Liver (tissue), 9 donors: Measurements from ENCODE around the gene DAPK1. TPM values are rescaled to one million over a fixed set of nuclear protein-coding genes. Genes with fewer than 3 reads are reported as not detected.
A peak's percentile ranks its signal among the peaks of the same experiment; 100 is the strongest.

Source experiments
- DNase-seq: peaks from one replicate; pipeline ENCODE4 v3.0.0-alpha.2; 2017; ENCODE audit warnings: low spot score
- H3K27ac ChIP-seq, 2 donors: one replicate each; pipeline ENCODE4 v1.7.0; 2013; ENCODE audit warnings: inconsistent platforms in 2 of 2, low read length in 2 of 2, control low read depth in 1 of 2, low read depth in 1 of 2, mild to moderate bottlenecking in 1 of 2
- H3K27me3 ChIP-seq, 4 donors: one replicate each; pipeline versions ENCODE4 v1.6.1 to v1.7.0; 2013; ENCODE audit warnings: low read length in 3 of 4, inconsistent platforms in 1 of 4, mild to moderate bottlenecking in 1 of 4, moderate library complexity in 1 of 4; ENCODE audit not compliant: control insufficient read depth in 4 of 4, insufficient read depth in 4 of 4
- H3K36me3 ChIP-seq, 4 donors: one replicate each; pipeline versions ENCODE4 v1.6.1 to v1.7.0; 2013; ENCODE audit warnings: low read length in 3 of 4, mild to moderate bottlenecking in 3 of 4, low read depth in 1 of 4, moderate library complexity in 1 of 4; ENCODE audit not compliant: control insufficient read depth in 4 of 4, insufficient read depth in 3 of 4
- H3K4me1 ChIP-seq, 4 donors: one replicate each; pipeline versions ENCODE4 v1.6.1 to v1.7.0; 2013; ENCODE audit warnings: low read length in 3 of 4, mild to moderate bottlenecking in 3 of 4, moderate library complexity in 1 of 4; ENCODE audit not compliant: control insufficient read depth in 4 of 4, insufficient read depth in 4 of 4
- H3K4me3 ChIP-seq, 3 donors: one replicate each; pipeline versions ENCODE4 v1.6.1 to v1.7.0; 2013; ENCODE audit warnings: low read length in 3 of 3, control low read depth in 1 of 3, low read depth in 1 of 3, mild to moderate bottlenecking in 1 of 3
- H3K9ac ChIP-seq, 2 donors: one replicate each; pipeline ENCODE4 v1.7.0; 2013; ENCODE audit warnings: low read length in 2 of 2, mild to moderate bottlenecking in 2 of 2, moderate library complexity in 2 of 2, control low read depth in 1 of 2, low read depth in 1 of 2
- H3K9me3 ChIP-seq, 4 donors: one replicate each; pipeline versions ENCODE4 v1.6.1 to v1.7.0; 2013; ENCODE audit warnings: low read length in 3 of 4; ENCODE audit not compliant: control insufficient read depth in 4 of 4
- ATF3 ChIP-seq: IDR thresholded peaks from 2 replicates; pipeline ENCODE4 v1.6.1; 2016; ENCODE audit warnings: antibody characterized with exemption
- CTCF ChIP-seq: fragments of 150-350 bp; IDR thresholded peaks from 2 replicates; pipeline ENCODE4 v1.5.1; 2017; ENCODE audit warnings: improper control_type of control experiment, low read depth, low read length; ENCODE audit not compliant: missing input control
- EGR1 ChIP-seq, 2 donors: IDR thresholded peaks; 2 replicates each; pipeline ENCODE4 v1.6.1; 2016 to 2018; ENCODE audit warnings: antibody characterized with exemption in 2 of 2, low read depth in 2 of 2
- FOXA1 ChIP-seq: IDR thresholded peaks from 2 replicates; pipeline ENCODE4 v1.6.1; 2016; ENCODE audit warnings: antibody characterized with exemption
- FOXA2 ChIP-seq: IDR thresholded peaks from 2 replicates; pipeline ENCODE4 v1.6.1; 2016; ENCODE audit warnings: antibody characterized with exemption
- GABPA ChIP-seq, 2 donors: IDR thresholded peaks in 1 of 2; conservative IDR thresholded peaks in 1 of 2; 2 replicates each; pipeline ENCODE4 v1.6.1; 2016; ENCODE audit warnings: antibody characterized with exemption in 2 of 2, mild to moderate bottlenecking in 1 of 2, moderate library complexity in 1 of 2
- HNF4A ChIP-seq, 2 donors: conservative IDR thresholded peaks; 2 replicates each; pipeline ENCODE4 v1.6.1; 2016; ENCODE audit warnings: antibody characterized with exemption in 2 of 2, mild to moderate bottlenecking in 2 of 2
- HNF4G ChIP-seq: IDR thresholded peaks from 2 replicates; pipeline ENCODE4 v1.6.1; 2016; ENCODE audit warnings: antibody characterized with exemption
- JUND ChIP-seq, 2 donors: IDR thresholded peaks; 2 replicates each; pipeline ENCODE4 v1.6.1; 2016; ENCODE audit warnings: antibody characterized with exemption in 2 of 2
- MAX ChIP-seq: IDR thresholded peaks from 2 replicates; pipeline ENCODE4 v1.6.1; 2016; ENCODE audit warnings: antibody characterized with exemption
- RAD21 ChIP-seq, 2 donors: IDR thresholded peaks; 2 replicates each; pipeline ENCODE4 v1.6.1; 2016; ENCODE audit warnings: antibody characterized with exemption in 2 of 2, mild to moderate bottlenecking in 2 of 2
- REST ChIP-seq: IDR thresholded peaks from 2 replicates; pipeline ENCODE4 v1.6.1; 2016; ENCODE audit warnings: antibody characterized with exemption, mild to moderate bottlenecking
- RXRA ChIP-seq, 2 donors: IDR thresholded peaks; 2 replicates each; pipeline ENCODE4 v1.6.1; 2017 to 2018; ENCODE audit warnings: antibody characterized with exemption in 2 of 2, mild to moderate bottlenecking in 1 of 2
- SP1 ChIP-seq: IDR thresholded peaks from 2 replicates; pipeline ENCODE4 v1.6.1; 2018; ENCODE audit warnings: antibody characterized with exemption, mild to moderate bottlenecking
- TAF1 ChIP-seq: conservative IDR thresholded peaks from 2 replicates; pipeline ENCODE4 v1.6.1; 2016; ENCODE audit warnings: antibody characterized with exemption, mild to moderate bottlenecking
- YY1 ChIP-seq: IDR thresholded peaks from 2 replicates; pipeline ENCODE4 v1.6.1; 2016; ENCODE audit warnings: antibody characterized with exemption, mild to moderate bottlenecking
- ZBTB33 ChIP-seq: IDR thresholded peaks from 2 replicates; pipeline ENCODE4 v1.6.1; 2016; ENCODE audit warnings: antibody characterized with exemption
- WGBS: extraction: QIAGEN DNeasy Blood & Tissue Kit; methylation state at CpG from one replicate; pipeline ENCODE4 v1.1.7; 2013; 5-methylcytosine and 5-hydroxymethylcytosine counted together
- polyA plus RNA-seq, 2 donors: library from polyadenylated mRNA; stranded (reverse) in 1 of 2; unstranded in 1 of 2; fragments of 200-250 nt in 1 of 2; fragments of >200 nt in 1 of 2; fragmentation: Nextera tagmentation in 1 of 2; extraction: Ambion mirVana in 1 of 2; gene quantifications; one replicate each; pipeline versions ENCODE4 v1.2.1 to v1.2.3, GENCODE V29; 2013 to 2015
- total RNA-seq, 2 donors: library from RNA; depleted of rRNA; stranded (reverse); fragments of >200 nt; gene quantifications; one replicate each; pipeline ENCODE4 v1.2.3, GENCODE V29; 2014
- donor health status: healthy.
- donor health status: healthy.
- donor health status: healthy.
- donor health status: healthy.
- donor health status: healthy.

Gene DAPK1
- total and polyA plus RNA-seq, 4 donors = 14.0 to 40.8 (median 21.8) TPM

GRCh38 chr9:87713988-87714330 lies 216.3 kb downstream of the DAPK1 start:
- no peak for DNase-seq
- H3K9ac ChIP-seq = no peak overlapping the region

More at GRCh38 chr9:87713988-87714330, 216.3 kb downstream of the DAPK1 start:
- peak overlapping the region; percentile 14 to 42 for H3K27ac ChIP-seq
- H3K4me3 ChIP-seq = no peak overlapping the region
- TF ChIP-seq HNF4A (conservative IDR thresholded peaks at IDR 0.05) = no peak
- no peak for TF ChIP-seq CTCF
- no peak for TF ChIP-seq MAX
- TF ChIP-seq SP1 = no peak
- no peak for TF ChIP-seq ZBTB33
- no peak for TF ChIP-seq TAF1
- no peak for TF ChIP-seq FOXA2
- no peak for TF ChIP-seq EGR1 (IDR thresholded peaks at IDR 0.05; ENCODE audit: low read depth in 2 of 2)
- TF ChIP-seq RXRA (IDR thresholded peaks at IDR 0.05) = no peak
- no peak for TF ChIP-seq RAD21 (IDR thresholded peaks at IDR 0.05)
- no peak for TF ChIP-seq GABPA (IDR thresholded peaks at IDR 0.05 in 1 of 2, conservative IDR thresholded peaks at IDR 0.05 in 1 of 2)
- TF ChIP-seq JUND (IDR thresholded peaks at IDR 0.05) = no peak
- TF ChIP-seq FOXA1 = no peak
- no peak for TF ChIP-seq YY1
- no peak for TF ChIP-seq HNF4G
- TF ChIP-seq REST = no peak
- no peak for TF ChIP-seq ATF3
- H3K27me3 ChIP-seq = no peaks in the 10 kb centered on the region
- H3K9me3 ChIP-seq = no peaks in the 10 kb centered on the region
- H3K4me1 ChIP-seq = peaks cover 0 to 7% (median 3%) of the 10 kb centered on the region in 4 donors
- H3K36me3 ChIP-seq = peaks cover 0 to 4% (median 3%) of the 10 kb centered on the region in 4 donors
- WGBS = 68% methylated on average over 5 of the region's 5 CpGs
